IMR-90 (cell line): ENCODE measurements around the gene IL34. TPM values are rescaled to one million over a fixed set of nuclear protein-coding genes. Genes with fewer than 3 reads are reported as not detected.

ENCODE experiments used
- ATAC-seq: fragments of 200-7000 bp; cut with Tn5 transposase; 2 replicates; pipeline ENCODE4 v1.9.1; 2020; ENCODE audit warnings: low read depth, mild to moderate bottlenecking, moderate library complexity
- BruUV-seq: library from RNA; stranded (reverse); fragments of 400-500 nt; replicated peaks from 2 replicates; lab custom pipeline; 2021; lab: Mats Ljungman, UMichigan
- CTCF ChIA-PET: fragments of 300-600 bp; formaldehyde crosslinking; extraction: SDS; loops from one replicate; lab custom pipeline; 2021; ENCODE audit warnings: antibody characterized with exemption; lab: Yijun Ruan, JAX
- POLR2A ChIA-PET: fragments of 300-600 bp; sonication (Branson Sonifier 250); formaldehyde crosslinking; loops from one replicate; lab custom pipeline; 2022; ENCODE audit warnings: antibody characterized with exemption; ENCODE audit not compliant: unreplicated experiment; lab: Charles Lee
- DNase-seq: peaks from one replicate; pipeline ENCODE4 v3.0.0; 2013
- H2AFZ ChIP-seq: replicated peaks from 2 replicates; pipeline ENCODE3; 2013; ENCODE audit warnings: low read length, mild to moderate bottlenecking; ENCODE audit not compliant: poor library complexity
- H2AK5ac ChIP-seq: 2 replicates; pipeline ENCODE4 v1.6.1; 2013; ENCODE audit warnings: low read depth, low read length, inconsistent platforms
- H2AK9ac ChIP-seq: replicated peaks from 2 replicates; pipeline ENCODE3; 2013; ENCODE audit warnings: mild to moderate bottlenecking, low read depth, low read length, moderate library complexity; ENCODE audit not compliant: poor library complexity
- H2BK120ac ChIP-seq: 2 replicates; pipeline ENCODE4 v1.6.1; 2013; ENCODE audit warnings: low read depth, low read length, inconsistent platforms
- H2BK15ac ChIP-seq: 3 replicates; pipeline ENCODE4 v1.6.1; 2013; ENCODE audit warnings: low read depth, low read length, inconsistent platforms
- H2BK20ac ChIP-seq: 2 replicates; pipeline ENCODE4 v1.6.1; 2013; ENCODE audit warnings: low read depth, mild to moderate bottlenecking, inconsistent platforms, low read length, moderate library complexity
- H2BK5ac ChIP-seq: 2 replicates; pipeline ENCODE4 v1.6.1; 2013; ENCODE audit warnings: mild to moderate bottlenecking, low read depth, low read length, inconsistent platforms; ENCODE audit not compliant: poor library complexity, severe bottlenecking
- H3K14ac ChIP-seq: replicated peaks from 2 replicates; pipeline ENCODE4 v1.6.1; 2013; ENCODE audit warnings: low read depth, low read length, inconsistent platforms
- H3K18ac ChIP-seq: 2 replicates; pipeline ENCODE4 v1.6.1; 2013; ENCODE audit warnings: low read depth, low read length, control low read depth
- H3K23ac ChIP-seq: 2 replicates; pipeline ENCODE4 v1.6.1; 2013; ENCODE audit warnings: low read depth, low read length, inconsistent platforms
- H3K27ac ChIP-seq: 2 replicates; pipeline ENCODE4 v1.5.1; 2013; ENCODE audit warnings: mild to moderate bottlenecking, control low read depth, low read length; ENCODE audit not compliant: insufficient read depth
- H3K27me3 ChIP-seq: 2 replicates; pipeline ENCODE4 v1.6.1; 2013; ENCODE audit warnings: low read length; ENCODE audit not compliant: control insufficient read depth, insufficient read depth
- H3K36me3 ChIP-seq: 2 replicates; pipeline ENCODE4 v1.6.1; 2013; ENCODE audit warnings: low read length, mixed read lengths; ENCODE audit not compliant: control insufficient read depth, insufficient read depth
- H3K4ac ChIP-seq: 2 replicates; pipeline ENCODE4 v1.6.1; 2013; ENCODE audit warnings: low read depth, low read length, inconsistent platforms
- H3K4me1 ChIP-seq: 2 replicates; pipeline ENCODE4 v1.6.1; 2013; ENCODE audit warnings: low read length, mixed read lengths; ENCODE audit not compliant: control insufficient read depth, insufficient read depth
- H3K4me2 ChIP-seq: 2 replicates; pipeline ENCODE4 v1.6.1; 2013; ENCODE audit warnings: low read depth, mild to moderate bottlenecking, control low read depth, low read length, moderate library complexity
- H3K4me3 ChIP-seq: 2 replicates; pipeline ENCODE4 v1.5.1; 2013; ENCODE audit warnings: low read depth, mild to moderate bottlenecking, control low read depth, low read length, moderate library complexity; ENCODE audit not compliant: insufficient read depth
- H3K56ac ChIP-seq: 2 replicates; pipeline ENCODE4 v1.6.1; 2013; ENCODE audit warnings: low read length, inconsistent platforms; ENCODE audit not compliant: insufficient read depth; ENCODE audit errors: extremely low read depth
- H3K79me1 ChIP-seq, 2 experiments: 2 replicates each; pipeline ENCODE4 v1.6.1; 2013; ENCODE audit warnings: low read length in 2 of 2, inconsistent platforms in 1 of 2, low read depth in 1 of 2
- H3K9ac ChIP-seq: 2 replicates; pipeline ENCODE4 v1.6.1; 2013; ENCODE audit warnings: low read depth, low read length, control low read depth
- H3K9me1 ChIP-seq: 2 replicates; pipeline ENCODE4 v1.6.1; 2013; ENCODE audit warnings: low read length, inconsistent platforms; ENCODE audit not compliant: insufficient read depth
- H3K9me3 ChIP-seq: 2 replicates; pipeline ENCODE4 v1.6.1; 2013; ENCODE audit warnings: low read length; ENCODE audit not compliant: control insufficient read depth, insufficient read depth
- H4K20me1 ChIP-seq: 2 replicates; pipeline ENCODE4 v1.6.1; 2013; ENCODE audit warnings: low read length, inconsistent platforms; ENCODE audit not compliant: insufficient read depth
- H4K5ac ChIP-seq: 2 replicates; pipeline ENCODE4 v1.6.1; 2013; ENCODE audit warnings: mild to moderate bottlenecking, low read depth, low read length, control low read depth
- H4K8ac ChIP-seq, 2 experiments: 2 replicates each; pipeline ENCODE4 v1.6.1; 2013; ENCODE audit warnings: low read depth in 2 of 2, low read length in 2 of 2, control low read depth in 1 of 2, inconsistent platforms in 1 of 2
- H4K91ac ChIP-seq: 2 replicates; pipeline ENCODE4 v1.6.1; 2013; ENCODE audit warnings: low read depth, low read length, inconsistent platforms; ENCODE audit not compliant: insufficient read depth
- BHLHE40 ChIP-seq: fragments of 150-350 bp; IDR thresholded peaks from 2 replicates; pipeline ENCODE4 v1.6.1; 2016; ENCODE audit warnings: mild to moderate bottlenecking, low read depth, low read length
- CHD1 ChIP-seq: IDR thresholded peaks from 2 replicates; pipeline ENCODE4 v1.6.1; 2012; ENCODE audit warnings: low read depth, low read length, improper control_type of control experiment
- WGBS, 2 experiments: methylation state at CpG; one replicate each; pipeline versions ENCODE4 v1.1.5 to v1.1.7; 2013; ENCODE audit warnings: missing lambda C conversion rate in 2 of 2; ENCODE audit not compliant: insufficient read length in 1 of 2; ENCODE audit errors: extremely low coverage in 2 of 2; 5-methylcytosine and 5-hydroxymethylcytosine counted together
- dilution Hi-C: fragments of 300-500 bp; cut with HindIII; formaldehyde crosslinking; loops from one replicate; pipeline ENCODE4 v1.14.3; 2018; ENCODE audit warnings: low sequenced_read_pairs; ENCODE audit not compliant: unreplicated experiment
- in situ Hi-C: fragments of 300-500 bp; cut with MboI; formaldehyde crosslinking; loops from 3 replicates; pipeline ENCODE4 v1.14.3; 2019; ENCODE audit warnings: low sequenced_read_pairs, inconsistent platforms, mixed read lengths
- intact Hi-C: fragments of 100-400 bp; cut with micrococcal nuclease; formaldehyde crosslinking; loops from 2 replicates; pipeline ENCODE4 v1.10.0; 2022
- polyA plus RNA-seq, 3 experiments: library from polyadenylated mRNA; depleted of rRNA; stranded (reverse); fragments of >200 nt; gene quantifications; 2 replicates each; pipeline ENCODE4 v1.2.3, GENCODE V29; 2012; ENCODE audit warnings: low replicate concordance in 1 of 3
- total RNA-seq: library from RNA; depleted of rRNA; stranded (reverse); fragments of >200 nt; gene quantifications from 2 replicates; pipeline ENCODE4 v1.2.3, GENCODE V29; 2012
- TF ChIP-seq, protein P1 (sequence below): fragments of 150-350 bp; IDR thresholded peaks from 2 replicates; pipeline ENCODE4 v1.6.1; 2016; ENCODE audit warnings: low read depth, mild to moderate bottlenecking, low read length, moderate library complexity, borderline replicate concordance

IL34 gene
- total and polyA plus RNA-seq, 2 of the 4 experiments (the other 2 are of a cell fraction), result 1.3 to 2.5 TPM

DNA sequence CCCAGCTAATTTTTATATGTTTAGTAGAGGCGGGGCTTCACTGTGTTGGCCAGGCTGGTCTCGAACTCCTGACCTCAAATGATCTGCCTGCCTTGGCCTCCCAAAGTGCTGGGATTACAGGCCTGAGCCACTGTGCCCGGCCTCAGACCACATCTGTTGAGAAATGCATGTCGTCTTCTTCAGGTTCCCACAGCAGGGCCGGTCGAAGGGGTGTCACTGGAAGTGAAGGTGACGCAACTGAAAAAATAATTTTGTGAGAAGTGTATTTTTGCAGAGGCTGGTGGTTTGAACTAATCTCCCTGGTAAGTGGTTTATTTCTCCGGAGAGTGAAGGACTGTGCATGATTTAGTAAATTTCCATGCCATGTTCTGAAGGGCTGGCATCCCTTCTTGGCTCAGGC, 33.4 kb upstream of the IL34 start:
- H2BK15ac ChIP-seq, result no peak overlapping the region
- no peak overlapping the region for H4K5ac ChIP-seq
- DNase-seq (no peak), ATAC-seq (no peak)
- no peak overlapping the region for H2BK5ac ChIP-seq
- H2BK120ac ChIP-seq, result no peak overlapping the region
- no peak overlapping the region for H3K4ac ChIP-seq
- H2AFZ ChIP-seq, result no peak overlapping the region
- H3K4me2 ChIP-seq, result no peak overlapping the region
- POLR2A ChIA-PET, result no interaction called here
- no peak overlapping the region for H3K27ac ChIP-seq
- no peak overlapping the region for H4K91ac ChIP-seq
- in situ Hi-C loops, result no loop called here
- H3K9ac ChIP-seq, result no peak overlapping the region
- no peak overlapping the region for H3K56ac ChIP-seq
- no peak overlapping the region for H3K14ac ChIP-seq
- 79% methylated on average over 2 of the region's 8 CpGs; no CpG with 5 or more reads in 1 of the 2 experiments for WGBS, 2 experiments
- no peaks in the 10 kb centered on the region for H4K20me1 ChIP-seq
- no peak overlapping the region for H3K18ac ChIP-seq
- H3K9me3 ChIP-seq, result no peaks in the 10 kb centered on the region
- H3K79me1 ChIP-seq, result no peaks in the 10 kb centered on the region
- CTCF ChIA-PET, result no interaction called here
- no peak overlapping the region for H2BK20ac ChIP-seq
- no peak overlapping the region for H2AK5ac ChIP-seq
- no peak overlapping the region for H2AK9ac ChIP-seq
- peaks cover 5% of the 10 kb centered on the region for H3K27me3 ChIP-seq
- no peak overlapping the region for H4K8ac ChIP-seq
- H3K23ac ChIP-seq, result no peak overlapping the region
- intact Hi-C loops, result no loop called here
- no TSS peak for BruUV-seq
- H3K9me1 ChIP-seq, result no peaks in the 10 kb centered on the region
- dilution Hi-C loops, result no loop called here
- H3K36me3 ChIP-seq, result no peaks in the 10 kb centered on the region
- TF ChIP-seq, protein P1, sequence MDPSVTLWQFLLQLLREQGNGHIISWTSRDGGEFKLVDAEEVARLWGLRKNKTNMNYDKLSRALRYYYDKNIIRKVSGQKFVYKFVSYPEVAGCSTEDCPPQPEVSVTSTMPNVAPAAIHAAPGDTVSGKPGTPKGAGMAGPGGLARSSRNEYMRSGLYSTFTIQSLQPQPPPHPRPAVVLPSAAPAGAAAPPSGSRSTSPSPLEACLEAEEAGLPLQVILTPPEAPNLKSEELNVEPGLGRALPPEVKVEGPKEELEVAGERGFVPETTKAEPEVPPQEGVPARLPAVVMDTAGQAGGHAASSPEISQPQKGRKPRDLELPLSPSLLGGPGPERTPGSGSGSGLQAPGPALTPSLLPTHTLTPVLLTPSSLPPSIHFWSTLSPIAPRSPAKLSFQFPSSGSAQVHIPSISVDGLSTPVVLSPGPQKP, result no peak
- no peak for TF ChIP-seq CHD1
- no peak for TF ChIP-seq BHLHE40
- no peak overlapping the region for H3K4me3 ChIP-seq
- no peaks in the 10 kb centered on the region for H3K4me1 ChIP-seq
